HL-60 (cell line): ENCODE measurements around the gene PDGFD.

Source experiments
- DNase-seq, 2 experiments: peaks; one replicate each; pipeline ENCODE4 v3.0.0-alpha.2; 2010 to 2020; ENCODE audit warnings: low read depth in 1 of 2, low spot score in 1 of 2
- H3K27ac ChIP-seq: fragments of 250-450 bp; sonication (Bioruptor Pico); replicated peaks from 2 replicates; pipeline ENCODE4 v1.5.1; 2020; ENCODE audit warnings: mild to moderate bottlenecking, moderate library complexity
- H3K27me3 ChIP-seq: fragments of 250-450 bp; sonication (Bioruptor Pico); 2 replicates; pipeline ENCODE4 v1.5.1; 2021; ENCODE audit warnings: mild to moderate bottlenecking, moderate library complexity; ENCODE audit not compliant: insufficient read depth, poor library complexity, severe bottlenecking
- H3K4me3 ChIP-seq: replicated peaks from 2 replicates; pipeline ENCODE4 v1.5.1; 2011; ENCODE audit warnings: mild to moderate bottlenecking, control low read depth, low read length; ENCODE audit not compliant: insufficient read depth
- CTCF ChIP-seq: IDR thresholded peaks from one replicate; pipeline ENCODE4 v1.5.1; 2011; ENCODE audit warnings: low read length, control low read depth, inconsistent platforms; ENCODE audit not compliant: insufficient read depth
- GABPA ChIP-seq: IDR thresholded peaks from 2 replicates; pipeline ENCODE4 v1.6.1; 2012; ENCODE audit warnings: low read depth
- POLR2AphosphoS5 ChIP-seq: IDR thresholded peaks from 2 replicates; pipeline ENCODE4 v1.6.1; 2012; ENCODE audit warnings: low read depth
- REST ChIP-seq: IDR thresholded peaks from 2 replicates; pipeline ENCODE4 v1.6.1; 2012; ENCODE audit warnings: low read depth; ENCODE audit not compliant: insufficient replicate concordance
- SPI1 ChIP-seq: IDR thresholded peaks from 2 replicates; pipeline ENCODE4 v1.6.1; 2012; ENCODE audit warnings: low read depth, mild to moderate bottlenecking, borderline replicate concordance

PDGFD gene

GRCh38 chr11:103875855-103876510 lies 288.0 kb downstream of the PDGFD start:
- no peak for TF ChIP-seq POLR2AphosphoS5
- TF ChIP-seq SPI1, result no peak
- no peak for TF ChIP-seq GABPA
- no peak for TF ChIP-seq CTCF
- DNase-seq, result no peak
- H3K27me3 ChIP-seq, result no peaks in the 10 kb centered on the region
- H3K4me3 ChIP-seq, result no peak overlapping the region
- H3K27ac ChIP-seq, result no peak overlapping the region

GRCh38 chr11:103872748-103873147 lies 291.2 kb downstream of the PDGFD start:
- Histone ChIP-seq H3K4me3 (no peak overlapping the region), H3K27ac (no peak overlapping the region), H3K27me3 (no peaks in the 10 kb centered on the region)
- no peak for DNase-seq
- no peak for TF ChIP-seq GABPA
- TF ChIP-seq REST, result no peak
- TF ChIP-seq CTCF, result no peak
- no peak for TF ChIP-seq POLR2AphosphoS5
- no peak for TF ChIP-seq SPI1

- TF ChIP-seq CTCF, result no peak
- TF ChIP-seq GABPA, result no peak
- no peak for TF ChIP-seq SPI1
- DNase-seq, result no peak
- H3K27ac ChIP-seq, result no peak overlapping the region
- no peaks in the 10 kb centered on the region for H3K27me3 ChIP-seq
- H3K4me3 ChIP-seq, result no peak overlapping the region
Measured at GRCh38 chr11:103871923-103872551, 291.9 kb downstream of the PDGFD start.

- Histone ChIP-seq H3K27me3 (no peaks in the 10 kb centered on the region), H3K4me3 (no peak overlapping the region), H3K27ac (no peak overlapping the region)
- no peak for TF ChIP-seq REST
- no peak for TF ChIP-seq GABPA
- no peak for TF ChIP-seq CTCF
- TF ChIP-seq SPI1, result no peak
- no peak for TF ChIP-seq POLR2AphosphoS5
- no peak for DNase-seq
Measured at GRCh38 chr11:103870821-103871309, 293.1 kb downstream of the PDGFD start.
